Right lobe of liver (tissue), 6 donors: Measurements from ENCODE around the gene MSTN. TPM values are rescaled to one million over a fixed set of nuclear protein-coding genes. Genes with fewer than 3 reads are reported as not detected.
"Not testable (repeated sequence)": the region's sequence is repeated elsewhere in the genome, so short reads cannot be mapped to it uniquely, and the experiment has no call there.

Experiments used
- ATAC-seq, 4 donors: fragments of 200-7000 bp; cut with Tn5 transposase; one replicate each; pipeline ENCODE4 v1.9.1; 2020; ENCODE audit warnings: mild to moderate bottlenecking in 4 of 4, moderate library complexity in 4 of 4
- DNase-seq, 3 donors: peaks; one replicate each; pipeline ENCODE4 v3.0.0-alpha.2; 2020
- H3K27ac ChIP-seq, 3 donors: fragments of 200-600 bp; one replicate each; pipeline ENCODE4 v1.8.0; 2022
- H3K27me3 ChIP-seq, 2 donors: fragments of 200-600 bp; one replicate each; pipeline ENCODE4 v1.8.0; 2022
- H3K36me3 ChIP-seq, 4 donors: fragments of 200-600 bp; sonication (generic) in 1 of 4; one replicate each; pipeline versions ENCODE4 v1.5.1 to v1.8.0; 2017 to 2022; ENCODE audit warnings: control low read depth in 1 of 4
- H3K4me1 ChIP-seq, 4 donors: fragments of 200-600 bp; sonication (generic) in 1 of 4; one replicate each; pipeline versions ENCODE4 v1.5.1 to v1.8.0; 2017 to 2022; ENCODE audit warnings: control low read depth in 1 of 4
- H3K4me3 ChIP-seq, 3 donors: fragments of 200-600 bp; one replicate each; pipeline ENCODE4 v1.8.0; 2022
- H3K9me3 ChIP-seq, 4 donors: fragments of 200-600 bp; sonication (generic) in 1 of 4; one replicate each; pipeline versions ENCODE4 v1.5.1 to v1.8.0; 2017 to 2022; ENCODE audit warnings: control low read depth in 1 of 4
- POLR2A ChIP-seq: fragments of 450-650 bp; IDR thresholded peaks from one replicate; pipeline ENCODE4 v1.6.1; 2017; ENCODE audit warnings: antibody characterized with exemption, mild to moderate bottlenecking
- WGBS: methylation state at CpG from one replicate; pipeline ENCODE4 v1.1.6; 2018; ENCODE audit warnings: low coverage, low lambda C conversion rate; ENCODE audit not compliant: insufficient coverage; ENCODE audit errors: missing lambda C conversion rate; 5-methylcytosine and 5-hydroxymethylcytosine counted together
- intact Hi-C, 2 donors: fragments of 100-400 bp; cut with DNase I; formaldehyde crosslinking; loops; one replicate each; pipeline versions ENCODE4 v1.11.2 to v1.14.1; 2022
- total RNA-seq, 6 experiments: library from RNA; depleted of rRNA in 2 of 6; stranded (reverse); fragments of >200 nt in 2 of 6; fragmentation: NEBNext Ultra II Directional in 3 of 6; extraction: Animal tissue kit (Norgen Biotek cat#: 25700) in 3 of 6; gene quantifications; one replicate each; pipeline versions ENCODE4 v1.1.0 to v1.2.4, GENCODE V29; 2016 to 2023
- TF ChIP-seq, protein P1 (sequence below), 4 donors: fragments of 200-600 bp in 3 of 4; fragments of 450-650 bp in 1 of 4; IDR thresholded peaks; one replicate each; pipeline versions ENCODE4 v1.5.1 to v1.8.0; 2016 to 2022; ENCODE audit warnings: antibody characterized with exemption in 4 of 4, mild to moderate bottlenecking in 2 of 4
- donor health status: DM: no; HTN: yes; CAD: no.
- donor health status: DM: no; HTN: no; CAD: no.
- donor health status: DM: no; HTN: no; CAD: no.
- donor health status: DM: no; HTN: yes; CAD: no.
- donor health status: DM: no; HTN: yes; CAD: no.

Gene MSTN
- total RNA-seq, 6 experiments from 2014 or later = not detected

GRCh38 chr2:190051223-190051622 lies 11.3 kb downstream of the MSTN start:
- ATAC-seq = peak in 3 of 4 donors; percentile 29 to 55 (median 44)
- TF ChIP-seq POLR2A = no peak
- TF ChIP-seq, protein P1, sequence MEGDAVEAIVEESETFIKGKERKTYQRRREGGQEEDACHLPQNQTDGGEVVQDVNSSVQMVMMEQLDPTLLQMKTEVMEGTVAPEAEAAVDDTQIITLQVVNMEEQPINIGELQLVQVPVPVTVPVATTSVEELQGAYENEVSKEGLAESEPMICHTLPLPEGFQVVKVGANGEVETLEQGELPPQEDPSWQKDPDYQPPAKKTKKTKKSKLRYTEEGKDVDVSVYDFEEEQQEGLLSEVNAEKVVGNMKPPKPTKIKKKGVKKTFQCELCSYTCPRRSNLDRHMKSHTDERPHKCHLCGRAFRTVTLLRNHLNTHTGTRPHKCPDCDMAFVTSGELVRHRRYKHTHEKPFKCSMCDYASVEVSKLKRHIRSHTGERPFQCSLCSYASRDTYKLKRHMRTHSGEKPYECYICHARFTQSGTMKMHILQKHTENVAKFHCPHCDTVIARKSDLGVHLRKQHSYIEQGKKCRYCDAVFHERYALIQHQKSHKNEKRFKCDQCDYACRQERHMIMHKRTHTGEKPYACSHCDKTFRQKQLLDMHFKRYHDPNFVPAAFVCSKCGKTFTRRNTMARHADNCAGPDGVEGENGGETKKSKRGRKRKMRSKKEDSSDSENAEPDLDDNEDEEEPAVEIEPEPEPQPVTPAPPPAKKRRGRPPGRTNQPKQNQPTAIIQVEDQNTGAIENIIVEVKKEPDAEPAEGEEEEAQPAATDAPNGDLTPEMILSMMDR (IDR thresholded peaks at IDR 0.05) = no peak
- Histone ChIP-seq H3K36me3 (no peaks in the 10 kb centered on the region), H3K9me3 (no peaks in the 10 kb centered on the region), H3K27ac (no peak overlapping the region), H3K4me3 (no peak overlapping the region), H3K27me3 (no peaks in the 10 kb centered on the region), H3K4me1 (no peaks in the 10 kb centered on the region)
- intact Hi-C loops = no loop called here
- DNase-seq = no peak

DNA sequence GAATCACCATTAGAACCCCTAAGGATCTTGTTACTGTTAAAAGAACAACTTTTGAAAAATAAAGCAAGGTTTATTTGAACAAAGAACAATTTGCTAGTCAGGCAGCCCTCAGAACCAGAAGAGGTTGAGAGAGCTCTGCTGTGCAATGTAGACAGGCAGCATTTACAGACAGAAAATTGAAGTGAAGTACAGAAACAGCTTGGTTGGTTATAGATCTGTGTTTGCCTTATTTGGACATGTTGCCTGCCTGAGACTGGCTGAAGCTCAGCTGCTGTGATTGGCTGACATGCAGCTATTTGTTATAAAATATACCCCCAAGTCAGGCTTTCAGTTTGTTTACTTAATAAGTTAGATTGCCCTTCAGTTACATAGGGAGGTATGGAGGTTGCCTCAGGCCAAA lies 12.5 kb downstream of the MSTN start:
- DNase-seq = no peak
- Histone ChIP-seq H3K4me3 (no peak overlapping the region), H3K27ac (no peak overlapping the region), H3K27me3 (no peaks in the 10 kb centered on the region), H3K36me3 (no peaks in the 10 kb centered on the region), H3K9me3 (no peaks in the 10 kb centered on the region), H3K4me1 (no peaks in the 10 kb centered on the region)
- ATAC-seq = no peak
- TF ChIP-seq, protein P1 (IDR thresholded peaks at IDR 0.05) = no peak
- TF ChIP-seq POLR2A = no peak
- intact Hi-C loops = no loop called here

DNA sequence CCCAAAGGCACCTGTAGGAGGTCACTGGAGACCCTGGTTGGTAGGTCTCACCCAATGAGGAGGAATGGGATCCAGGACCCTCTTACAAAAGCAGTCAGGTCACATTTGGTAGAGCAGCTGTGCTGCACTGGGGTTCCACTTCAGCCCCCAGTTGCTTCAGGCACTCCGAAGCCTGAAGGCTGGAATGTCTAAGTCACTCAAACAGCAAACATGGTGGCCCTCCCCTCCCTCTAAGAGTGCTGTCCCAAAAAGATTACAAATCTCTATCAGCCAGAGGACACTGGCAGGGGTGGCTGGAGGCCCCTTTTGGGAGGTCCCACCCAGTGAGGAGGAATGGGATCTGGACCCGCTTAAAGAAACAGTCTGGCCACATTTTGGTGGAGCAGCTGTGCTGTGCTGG lies 17.7 kb downstream of the MSTN start:
- no peaks in the 10 kb centered on the region for H3K4me1 ChIP-seq
- no peak for TF ChIP-seq POLR2A
- TF ChIP-seq, protein P1 (IDR thresholded peaks at IDR 0.05) = no peak
- no peak for DNase-seq
- intact Hi-C loops = no loop called here
- no peak for ATAC-seq
- H3K27ac ChIP-seq = no peak overlapping the region
- no CpG with 5 or more reads among the region's 2 CpGs for WGBS
- H3K27me3 ChIP-seq = no peaks in the 10 kb centered on the region
- no peaks in the 10 kb centered on the region for H3K9me3 ChIP-seq
- no peaks in the 10 kb centered on the region for H3K36me3 ChIP-seq
- no peak overlapping the region for H3K4me3 ChIP-seq

DNA sequence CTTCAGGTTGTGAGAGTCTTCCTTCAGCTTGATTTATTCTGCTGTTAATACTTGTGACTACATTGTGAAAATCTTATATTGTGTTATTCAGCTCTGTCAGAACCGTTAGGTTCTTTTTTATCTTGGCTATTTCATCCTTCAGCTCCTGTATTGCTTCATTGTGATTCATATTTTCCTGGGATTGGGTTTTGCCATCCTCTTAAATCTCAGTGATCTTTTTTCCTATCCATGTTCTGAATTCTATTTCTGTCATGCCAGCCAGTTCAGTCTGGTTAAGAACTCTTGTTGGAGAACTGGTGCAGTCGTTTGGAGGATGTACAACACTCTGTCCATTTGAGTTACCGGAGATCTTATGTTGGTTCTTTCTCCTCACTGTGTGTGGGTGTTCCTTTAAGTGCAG lies 19.1 kb downstream of the MSTN start:
- H3K27ac ChIP-seq = no peak overlapping the region
- H3K4me1 ChIP-seq = no peaks in the 10 kb centered on the region
- intact Hi-C loops = no loop called here
- H3K27me3 ChIP-seq = no peaks in the 10 kb centered on the region
- H3K9me3 ChIP-seq = no peaks in the 10 kb centered on the region
- H3K36me3 ChIP-seq = no peaks in the 10 kb centered on the region
- ATAC-seq (no peak), DNase-seq (no peak)
- TF ChIP-seq POLR2A = no peak
- WGBS = 77% methylated on average over 3 of the region's 3 CpGs
- H3K4me3 ChIP-seq = no peak overlapping the region

GRCh38 chr2:190036071-190036470 lies 26.5 kb downstream of the MSTN start:
- DNase-seq (no peak), ATAC-seq (no peak)
- TF ChIP-seq, protein P1 (IDR thresholded peaks at IDR 0.05) = no peak
- TF ChIP-seq POLR2A = no peak
- intact Hi-C loops = no loop called here
- Histone ChIP-seq H3K36me3 (no peaks in the 10 kb centered on the region), H3K27ac (no peak overlapping the region), H3K4me1 (no peaks in the 10 kb centered on the region), H3K27me3 (no peaks in the 10 kb centered on the region), H3K4me3 (no peak overlapping the region), H3K9me3 (no peaks in the 10 kb centered on the region)
- WGBS = 80% methylated on average over 2 of the region's 2 CpGs

DNA sequence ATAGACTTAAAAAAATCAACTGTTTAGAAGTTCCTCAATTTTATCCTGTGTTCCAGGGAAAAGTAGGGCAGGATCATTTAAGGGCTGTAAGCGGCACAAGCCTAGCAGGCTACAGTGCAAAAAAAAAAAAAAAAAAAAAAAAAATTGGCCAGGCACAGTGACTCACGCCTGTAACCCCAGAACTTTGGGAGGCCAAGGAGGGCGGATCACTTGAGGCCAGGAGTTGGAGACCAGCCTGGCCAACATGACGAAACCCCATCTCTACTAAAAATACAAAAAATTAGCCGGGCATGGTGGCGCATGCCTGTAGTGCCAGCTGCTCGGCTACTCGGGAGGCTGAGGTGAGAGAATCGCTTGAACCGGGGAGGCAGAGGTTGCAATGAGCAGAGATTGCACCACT lies 28.1 kb downstream of the MSTN start:
- intact Hi-C loops, H3K36me3 ChIP-seq, H3K27me3 ChIP-seq, H3K4me1 ChIP-seq, H3K4me3 ChIP-seq, H3K27ac ChIP-seq, DNase-seq, ATAC-seq, H3K9me3 ChIP-seq: not testable (repeated sequence)
- WGBS = 88% methylated on average over 7 of the region's 10 CpGs
